22Rv1 (cell line): ENCODE data around the gene NAA10.

ENCODE experiments used
- ZFX ChIP-seq: fragments of 450-650 bp; IDR thresholded peaks from 2 replicates; pipeline ENCODE4 v1.6.1; 2017; ENCODE audit warnings: antibody characterized with exemption, borderline replicate concordance
- TF ChIP-seq, protein P1 (sequence below): fragments of 450-650 bp; IDR thresholded peaks from 2 replicates; pipeline ENCODE4 v1.5.1; 2017; ENCODE audit warnings: mild to moderate bottlenecking

GRCh38 chrX:153967536-153968224 lies 32.8 kb upstream of the NAA10 start:
- TF ChIP-seq, protein P1, sequence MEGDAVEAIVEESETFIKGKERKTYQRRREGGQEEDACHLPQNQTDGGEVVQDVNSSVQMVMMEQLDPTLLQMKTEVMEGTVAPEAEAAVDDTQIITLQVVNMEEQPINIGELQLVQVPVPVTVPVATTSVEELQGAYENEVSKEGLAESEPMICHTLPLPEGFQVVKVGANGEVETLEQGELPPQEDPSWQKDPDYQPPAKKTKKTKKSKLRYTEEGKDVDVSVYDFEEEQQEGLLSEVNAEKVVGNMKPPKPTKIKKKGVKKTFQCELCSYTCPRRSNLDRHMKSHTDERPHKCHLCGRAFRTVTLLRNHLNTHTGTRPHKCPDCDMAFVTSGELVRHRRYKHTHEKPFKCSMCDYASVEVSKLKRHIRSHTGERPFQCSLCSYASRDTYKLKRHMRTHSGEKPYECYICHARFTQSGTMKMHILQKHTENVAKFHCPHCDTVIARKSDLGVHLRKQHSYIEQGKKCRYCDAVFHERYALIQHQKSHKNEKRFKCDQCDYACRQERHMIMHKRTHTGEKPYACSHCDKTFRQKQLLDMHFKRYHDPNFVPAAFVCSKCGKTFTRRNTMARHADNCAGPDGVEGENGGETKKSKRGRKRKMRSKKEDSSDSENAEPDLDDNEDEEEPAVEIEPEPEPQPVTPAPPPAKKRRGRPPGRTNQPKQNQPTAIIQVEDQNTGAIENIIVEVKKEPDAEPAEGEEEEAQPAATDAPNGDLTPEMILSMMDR, result no peak
- TF ChIP-seq ZFX, result no peak
